Type B pancreatic cell (in vitro differentiated cells): ENCODE measurements around the gene USP33. TPM values are rescaled to one million over a fixed set of nuclear protein-coding genes. Genes with fewer than 3 reads are reported as not detected.

Source experiments
- DNase-seq: peaks from one replicate; pipeline ENCODE4 v3.0.0; 2021; ENCODE audit warnings: mixed read lengths; ENCODE audit not compliant: unreplicated experiment; ENCODE audit errors: extremely low spot score
- H3K27ac Mint-ChIP-seq: 2 replicates; pipeline ENCODE4 v1.8.0; 2021; ENCODE audit warnings: mild to moderate bottlenecking, mixed read lengths
- H3K27me3 Mint-ChIP-seq: 2 replicates; pipeline ENCODE4 v1.8.0; 2021; ENCODE audit warnings: mixed read lengths
- H3K36me3 Mint-ChIP-seq: 2 replicates; pipeline ENCODE4 v1.8.0; 2021; ENCODE audit warnings: mixed read lengths
- H3K4me1 Mint-ChIP-seq: one replicate; pipeline ENCODE4 v1.8.0; 2021; ENCODE audit warnings: mixed read lengths; ENCODE audit not compliant: unreplicated experiment
- H3K4me3 Mint-ChIP-seq: 2 replicates; pipeline ENCODE4 v1.8.0; 2021; ENCODE audit warnings: mild to moderate bottlenecking, mixed read lengths
- H3K9me3 Mint-ChIP-seq: 2 replicates; pipeline ENCODE4 v1.8.0; 2021; ENCODE audit warnings: mixed read lengths
- CTCF ChIP-seq: fragments of 200-600 bp; sonication (generic); conservative IDR thresholded peaks from 2 replicates; pipeline ENCODE4 v1.5.0; 2021; ENCODE audit warnings: antibody characterized with exemption, mild to moderate bottlenecking
- total RNA-seq: library from RNA; stranded (reverse); gene quantifications from 2 replicates; pipeline ENCODE4 v1.2.1, GENCODE V29; 2021; ENCODE audit warnings: low replicate concordance

The USP33 gene
- total RNA-seq, 1 donor from 2014 or later, result 66.3 TPM

GRCh38 chr1:77732090-77732489, 27.6 kb downstream of the USP33 start:
- no peak overlapping the region for H3K27ac Mint-ChIP-seq
- no peak for TF ChIP-seq CTCF
- no peaks in the 10 kb centered on the region for H3K4me1 Mint-ChIP-seq
- H3K36me3 Mint-ChIP-seq, result peaks cover 31% of the 10 kb centered on the region
- no peak overlapping the region for H3K4me3 Mint-ChIP-seq
- no peak for DNase-seq
- no peaks in the 10 kb centered on the region for H3K27me3 Mint-ChIP-seq
- H3K9me3 Mint-ChIP-seq, result no peaks in the 10 kb centered on the region

GRCh38 chr1:77725706-77726105, 33.9 kb downstream of the USP33 start:
- H3K4me1 Mint-ChIP-seq, result no peaks in the 10 kb centered on the region
- no peaks in the 10 kb centered on the region for H3K27me3 Mint-ChIP-seq
- no peak for TF ChIP-seq CTCF
- DNase-seq, result no peak
- H3K27ac Mint-ChIP-seq, result no peak overlapping the region
- peaks cover 39% of the 10 kb centered on the region for H3K36me3 Mint-ChIP-seq
- no peaks in the 10 kb centered on the region for H3K9me3 Mint-ChIP-seq
- H3K4me3 Mint-ChIP-seq, result no peak overlapping the region

GRCh38 chr1:77718181-77718580, 41.5 kb downstream of the USP33 start:
- H3K36me3 Mint-ChIP-seq, result peaks cover 47% of the 10 kb centered on the region
- no peak for TF ChIP-seq CTCF
- no peak for DNase-seq
- no peak overlapping the region for H3K27ac Mint-ChIP-seq
- H3K4me3 Mint-ChIP-seq, result no peak overlapping the region
- H3K9me3 Mint-ChIP-seq, result no peaks in the 10 kb centered on the region
- H3K4me1 Mint-ChIP-seq, result no peaks in the 10 kb centered on the region
- H3K27me3 Mint-ChIP-seq, result no peaks in the 10 kb centered on the region

- Mint-ChIP-seq H3K4me1 (no peaks in the 10 kb centered on the region), H3K36me3 (peaks cover 38% of the 10 kb centered on the region), H3K4me3 (no peak overlapping the region), H3K27ac (no peak overlapping the region), H3K9me3 (no peaks in the 10 kb centered on the region), H3K27me3 (no peaks in the 10 kb centered on the region)
- no peak for DNase-seq
- no peak for TF ChIP-seq CTCF
These were observed 43.6 kb downstream of the USP33 start for GRCh38 chr1:77716065-77716464.

- no peaks in the 10 kb centered on the region for H3K4me1 Mint-ChIP-seq
- no peak overlapping the region for H3K4me3 Mint-ChIP-seq
- DNase-seq, result no peak
- H3K27ac Mint-ChIP-seq, result no peak overlapping the region
- no peaks in the 10 kb centered on the region for H3K9me3 Mint-ChIP-seq
- H3K27me3 Mint-ChIP-seq, result no peaks in the 10 kb centered on the region
- peaks cover 42% of the 10 kb centered on the region for H3K36me3 Mint-ChIP-seq
- TF ChIP-seq CTCF, result no peak
These were observed 49.9 kb downstream of the USP33 start for GRCh38 chr1:77709727-77710126.

GRCh38 chr1:77706321-77706720, 53.3 kb downstream of the USP33 start:
- H3K9me3 Mint-ChIP-seq, result no peaks in the 10 kb centered on the region
- H3K27ac Mint-ChIP-seq, result no peak overlapping the region
- DNase-seq, result no peak
- no peaks in the 10 kb centered on the region for H3K4me1 Mint-ChIP-seq
- H3K4me3 Mint-ChIP-seq, result no peak overlapping the region
- TF ChIP-seq CTCF, result no peak
- H3K36me3 Mint-ChIP-seq, result peaks cover 29% of the 10 kb centered on the region
- no peaks in the 10 kb centered on the region for H3K27me3 Mint-ChIP-seq
